GM19043 (cell line): Measurements from ENCODE around the gene TXNDC17.
A peak's percentile ranks its signal among the peaks of the same experiment; 100 is the strongest.
"Not testable (repeated sequence)": the region's sequence is repeated elsewhere in the genome, so short reads cannot be mapped to it uniquely, and the experiment has no call there.

Experiments
- ATAC-seq: cut with Tn5 transposase; IDR thresholded peaks from one replicate; pipeline ENCODE4 v1.9.1; 2021; ENCODE audit warnings: low read depth; ENCODE audit not compliant: unreplicated experiment

The TXNDC17 gene

GRCh38 chr17:6658411-6658810, 17.6 kb downstream of the TXNDC17 start:
- ATAC-seq: not testable (repeated sequence)

GRCh38 chr17:6660101-6660500, 19.2 kb downstream of the TXNDC17 start:
- ATAC-seq: no peak

- peak; percentile 68 for ATAC-seq
Measured at GRCh38 chr17:6660805-6661463, 20.1 kb downstream of the TXNDC17 start.

- no peak for ATAC-seq
Measured at GRCh38 chr17:6661464-6661848, 20.6 kb downstream of the TXNDC17 start.

- not testable (repeated sequence) for ATAC-seq
Measured at GRCh38 chr17:6663200-6663599, 22.3 kb downstream of the TXNDC17 start.

GRCh38 chr17:6666077-6666521, 25.2 kb downstream of the TXNDC17 start:
- ATAC-seq: no peak

- ATAC-seq: no peak
Measured at GRCh38 chr17:6666557-6666956, 25.7 kb downstream of the TXNDC17 start.

GRCh38 chr17:6667516-6667915, 26.7 kb downstream of the TXNDC17 start:
- no peak for ATAC-seq

GRCh38 chr17:6668219-6668618, 27.4 kb downstream of the TXNDC17 start:
- no peak for ATAC-seq

- ATAC-seq: no peak
Measured at GRCh38 chr17:6668727-6669425, 28.0 kb downstream of the TXNDC17 start.

GRCh38 chr17:6669479-6670212, 28.8 kb downstream of the TXNDC17 start:
- no peak for ATAC-seq

- no peak for ATAC-seq
Measured at GRCh38 chr17:6670571-6670970, 29.7 kb downstream of the TXNDC17 start.

- ATAC-seq: no peak
Measured at GRCh38 chr17:6670999-6671398, 30.1 kb downstream of the TXNDC17 start.

GRCh38 chr17:6671431-6671830, 30.6 kb downstream of the TXNDC17 start:
- ATAC-seq: no peak

- no peak for ATAC-seq
Measured at GRCh38 chr17:6674586-6674985, 33.7 kb downstream of the TXNDC17 start.

- ATAC-seq: no peak
Measured at GRCh38 chr17:6675201-6675825, 34.5 kb downstream of the TXNDC17 start.

- no peak for ATAC-seq
Measured at GRCh38 chr17:6676802-6677157, 35.9 kb downstream of the TXNDC17 start.

- no peak for ATAC-seq
Measured at GRCh38 chr17:6677158-6677831, 36.4 kb downstream of the TXNDC17 start.

- ATAC-seq: no peak
Measured at GRCh38 chr17:6677946-6678345, 37.1 kb downstream of the TXNDC17 start.

GRCh38 chr17:6679241-6679640, 38.4 kb downstream of the TXNDC17 start:
- ATAC-seq: no peak

- ATAC-seq: no peak
Measured at GRCh38 chr17:6681176-6681575, 40.3 kb downstream of the TXNDC17 start.
